H9 (cell line): Measurements from ENCODE around the gene DHRSX. TPM values are rescaled to one million over a fixed set of nuclear protein-coding genes. Genes with fewer than 3 reads are reported as not detected.

Experiments used
- DNase-seq: peaks from one replicate; pipeline ENCODE4 v3.0.0-alpha.2; 2017
- H2AFZ ChIP-seq: one replicate; pipeline ENCODE4 v1.6.1; 2013; ENCODE audit warnings: mild to moderate bottlenecking, low read length, control low read depth, moderate library complexity
- H2AK5ac ChIP-seq: 2 replicates; pipeline ENCODE4 v1.6.1; 2013; ENCODE audit warnings: low read length, control low read depth, mixed read lengths; ENCODE audit not compliant: insufficient read length
- H2BK120ac ChIP-seq: one replicate; pipeline ENCODE4 v1.6.1; 2013; ENCODE audit warnings: low read depth, mild to moderate bottlenecking, low read length, control low read depth, inconsistent platforms; ENCODE audit not compliant: poor library complexity, severe bottlenecking
- H2BK12ac ChIP-seq: 2 replicates; pipeline ENCODE4 v1.6.1; 2013; ENCODE audit warnings: low read length, control low read depth, mixed read lengths, low read depth; ENCODE audit not compliant: insufficient read length
- H2BK15ac ChIP-seq: 2 replicates; pipeline ENCODE4 v1.6.1; 2013; ENCODE audit warnings: low read depth, low read length, control low read depth
- H2BK20ac ChIP-seq: one replicate; pipeline ENCODE4 v1.6.1; 2013; ENCODE audit warnings: low read depth, mild to moderate bottlenecking, low read length, control low read depth, inconsistent platforms; ENCODE audit not compliant: poor library complexity, severe bottlenecking
- H2BK5ac ChIP-seq: 2 replicates; pipeline ENCODE4 v1.6.1; 2013; ENCODE audit warnings: low read length, control low read depth, mixed read lengths; ENCODE audit not compliant: insufficient read length
- H3K14ac ChIP-seq: 2 replicates; pipeline ENCODE4 v1.6.1; 2013; ENCODE audit warnings: low read length, control low read depth; ENCODE audit not compliant: insufficient read depth
- H3K18ac ChIP-seq: 2 replicates; pipeline ENCODE4 v1.6.1; 2013; ENCODE audit warnings: low read depth, mild to moderate bottlenecking, mixed read lengths, low read length, control low read depth; ENCODE audit not compliant: insufficient read length
- H3K23ac ChIP-seq: 2 replicates; pipeline ENCODE4 v1.6.1; 2013; ENCODE audit warnings: low read length, control low read depth, mixed read lengths, low read depth; ENCODE audit not compliant: insufficient read length
- H3K23me2 ChIP-seq: 2 replicates; pipeline ENCODE4 v1.6.1; 2013; ENCODE audit warnings: low read depth, mild to moderate bottlenecking, mixed read lengths, low read length, control low read depth; ENCODE audit not compliant: insufficient read length, poor library complexity, severe bottlenecking
- H3K27ac ChIP-seq: 2 replicates; pipeline ENCODE4 v1.5.1; 2013; ENCODE audit warnings: low read length, control low read depth, mixed read lengths, low read depth; ENCODE audit not compliant: insufficient read length
- H3K27me3 ChIP-seq: 2 replicates; pipeline ENCODE4 v1.6.1; 2013; ENCODE audit warnings: low read length, control low read depth, inconsistent platforms; ENCODE audit not compliant: insufficient read depth
- H3K4ac ChIP-seq: 2 replicates; pipeline ENCODE4 v1.6.1; 2013; ENCODE audit warnings: low read depth, mild to moderate bottlenecking, control low read depth, inconsistent platforms, low read length, moderate library complexity
- H3K4me1 ChIP-seq: 2 replicates; pipeline ENCODE4 v1.6.1; 2013; ENCODE audit warnings: low read length, control low read depth, inconsistent platforms; ENCODE audit not compliant: insufficient read depth
- H3K4me2 ChIP-seq: 2 replicates; pipeline ENCODE4 v1.6.1; 2013; ENCODE audit warnings: low read length, control low read depth, mixed read lengths; ENCODE audit not compliant: insufficient read length, insufficient read depth
- H3K56ac ChIP-seq: 2 replicates; pipeline ENCODE4 v1.6.1; 2013; ENCODE audit warnings: low read depth, mild to moderate bottlenecking, mixed read lengths, low read length, control low read depth; ENCODE audit not compliant: insufficient read length
- H3K79me1 ChIP-seq: 2 replicates; pipeline ENCODE4 v1.6.1; 2013; ENCODE audit warnings: low read depth, mild to moderate bottlenecking, moderate library complexity, low read length, control low read depth, inconsistent platforms; ENCODE audit not compliant: insufficient read depth, poor library complexity, severe bottlenecking
- H3K79me2 ChIP-seq: 2 replicates; pipeline ENCODE4 v1.6.1; 2013; ENCODE audit warnings: low read length, control low read depth, inconsistent platforms; ENCODE audit not compliant: insufficient read depth
- H3K9ac ChIP-seq: 2 replicates; pipeline ENCODE4 v1.6.1; 2013; ENCODE audit warnings: low read length, control low read depth, mixed read lengths; ENCODE audit not compliant: insufficient read length; ENCODE audit errors: extremely low read depth
- H3K9me3 ChIP-seq: one replicate; pipeline ENCODE4 v1.6.1; 2013; ENCODE audit warnings: low read depth, low read length, inconsistent platforms; ENCODE audit not compliant: control insufficient read depth
- H3T11ph ChIP-seq: one replicate; pipeline ENCODE4 v1.6.1; 2013; ENCODE audit warnings: mild to moderate bottlenecking, low read length, control low read depth, inconsistent platforms
- H4K20me1 ChIP-seq: one replicate; pipeline ENCODE4 v1.6.1; 2013; ENCODE audit not compliant: control insufficient read depth, insufficient read length, insufficient read depth
- H4K5ac ChIP-seq: 2 replicates; pipeline ENCODE4 v1.6.1; 2013; ENCODE audit warnings: low read depth, mild to moderate bottlenecking, mixed read lengths, low read length, control low read depth; ENCODE audit not compliant: insufficient read length
- H4K8ac ChIP-seq: replicated peaks from 2 replicates; pipeline ENCODE4 v1.6.1; 2013; ENCODE audit warnings: low read length, control low read depth, mixed read lengths, low read depth; ENCODE audit not compliant: insufficient read length
- H4K91ac ChIP-seq: 2 replicates; pipeline ENCODE4 v1.6.1; 2013; ENCODE audit warnings: low read depth, mild to moderate bottlenecking, moderate library complexity, mixed read lengths, low read length, control low read depth; ENCODE audit not compliant: insufficient read length
- H3K27ac Mint-ChIP-seq, 3 experiments: 2 replicates in 2 of 3; 3 replicates in 1 of 3; pipeline ENCODE4 v1.8.0; 2020 to 2021; ENCODE audit warnings: mixed read lengths in 3 of 3, mild to moderate bottlenecking in 1 of 3, moderate library complexity in 1 of 3
- H3K27me3 Mint-ChIP-seq: 2 replicates; pipeline ENCODE4 v1.8.0; 2021; ENCODE audit warnings: low read depth, mild to moderate bottlenecking, moderate library complexity, mixed read lengths
- H3K36me3 Mint-ChIP-seq, 3 experiments: 2 replicates in 2 of 3; 3 replicates in 1 of 3; pipeline ENCODE4 v1.8.0; 2020 to 2021; ENCODE audit warnings: low read depth in 3 of 3, mixed read lengths in 3 of 3; ENCODE audit not compliant: insufficient read depth in 1 of 3
- H3K4me1 Mint-ChIP-seq, 2 experiments: 2 replicates each; pipeline ENCODE4 v1.8.0; 2020; ENCODE audit warnings: mixed read lengths in 2 of 2
- H3K4me3 Mint-ChIP-seq, 2 experiments: 2 replicates in 1 of 2; 3 replicates in 1 of 2; pipeline ENCODE4 v1.8.0; 2020 to 2021; ENCODE audit warnings: mild to moderate bottlenecking in 2 of 2, mixed read lengths in 2 of 2, moderate library complexity in 1 of 2
- H3K9me3 Mint-ChIP-seq, 2 experiments: 2 replicates in 1 of 2; 3 replicates in 1 of 2; pipeline ENCODE4 v1.8.0; 2020; ENCODE audit warnings: mild to moderate bottlenecking in 2 of 2, mixed read lengths in 2 of 2, moderate library complexity in 1 of 2
- CTCF ChIP-seq: fragments of 200-600 bp; sonication (generic); conservative IDR thresholded peaks from 3 replicates; pipeline ENCODE4 v1.8.0; 2021; ENCODE audit warnings: antibody characterized with exemption, mild to moderate bottlenecking
- WGBS: extraction: QIAGEN DNeasy Blood & Tissue Kit; methylation state at CpG from one replicate; pipeline ENCODE4 v1.1.7; 2013; ENCODE audit warnings: missing lambda C conversion rate, low lambda C conversion rate, mixed read lengths; ENCODE audit not compliant: insufficient read length; ENCODE audit errors: extremely low coverage; 5-methylcytosine and 5-hydroxymethylcytosine counted together
- total RNA-seq: library from RNA; stranded (reverse); gene quantifications from 2 replicates; pipeline ENCODE4 v1.2.1, GENCODE V29; 2021

DHRSX gene
- total RNA-seq, 1 experiment from 2014 or later, result 44.0 TPM

GRCh38 chrX:2321411-2321810 lies 179.4 kb downstream of the DHRSX start:
- Histone ChIP-seq H3K4me1 (no peaks in the 10 kb centered on the region), H4K5ac (no peak overlapping the region), H3K9ac (no peak overlapping the region), H3K79me2 (no peaks in the 10 kb centered on the region), H3T11ph (no peak overlapping the region), H3K79me1 (no peaks in the 10 kb centered on the region), H4K20me1 (no peaks in the 10 kb centered on the region), H2BK20ac (no peak overlapping the region), H3K4me2 (no peak overlapping the region), H2BK5ac (no peak overlapping the region), H4K91ac (no peak overlapping the region), H2AFZ (no peak overlapping the region), H2BK120ac (no peak overlapping the region), H3K18ac (no peak overlapping the region), H3K4ac (no peak overlapping the region), H4K8ac (no peak overlapping the region), H3K27ac (no peak overlapping the region), H3K56ac (no peak overlapping the region), H3K23ac (no peak overlapping the region), H2BK12ac (no peak overlapping the region), H3K23me2 (no peaks in the 10 kb centered on the region), H3K14ac (no peak overlapping the region), H2BK15ac (no peak overlapping the region), H3K27me3 (no peaks in the 10 kb centered on the region), H2AK5ac (no peak overlapping the region), H3K9me3 (no peaks in the 10 kb centered on the region)
- no CpG with 5 or more reads among the region's 9 CpGs for WGBS
- no peak for DNase-seq
- no peaks in the 10 kb centered on the region for H3K9me3 Mint-ChIP-seq
- peaks cover 9 to 11% (median 10%) of the 10 kb centered on the region in 3 experiments; a peak in 4 of 7 replicates for H3K36me3 Mint-ChIP-seq
- no peak for TF ChIP-seq CTCF
- no peak overlapping the region for H3K4me3 Mint-ChIP-seq
- H3K27me3 Mint-ChIP-seq, result no peaks in the 10 kb centered on the region
- H3K27ac Mint-ChIP-seq, result no peak overlapping the region
- H3K4me1 Mint-ChIP-seq, result peaks cover 0 to 24% of the 10 kb centered on the region in 2 experiments; a peak in 3 of 4 replicates
